Measurements from ENCODE around the gene OPHN1.

OPHN1 gene

GRCh38 chrX:68048774-68049173 is 384.5 kb downstream of the OPHN1 start:
- POLR2A ChIA-PET (ENCODE audit: low non-redundant PET): no interaction called here

GRCh38 chrX:68045008-68045577 is 388.2 kb downstream of the OPHN1 start:
- no peak for TF ChIP-seq CTCF (conservative IDR thresholded peaks at IDR 0.05; ENCODE audit: low read depth)
- CTCF ChIA-PET: no interaction called here
- no peak for DNase-seq (ENCODE audit: low spot score)
- no peak overlapping the region for H3K27ac ChIP-seq
- POLR2A ChIA-PET (ENCODE audit: low non-redundant PET): no interaction called here

More at GRCh38 chrX:68048774-68049173, 384.5 kb downstream of the OPHN1 start:
- no peak for DNase-seq (ENCODE audit: low spot score)
- CTCF ChIA-PET: interaction anchor here (0.6 kb wide), 1 partner anchor 24 kb away, joined by 3 read pairs; no protein-coding TSS in a partner anchor
- H3K27ac ChIP-seq: no peak overlapping the region
- TF ChIP-seq CTCF (conservative IDR thresholded peaks at IDR 0.05; ENCODE audit: low read depth): no peak

GRCh38 chrX:68043713-68044438 is 389.4 kb downstream of the OPHN1 start:
- H3K27ac ChIP-seq: no peak overlapping the region
- ChIA-PET POLR2A (ENCODE audit: low non-redundant PET) (no interaction called here), CTCF (no interaction called here)
- DNase-seq (ENCODE audit: low spot score): no peak
- TF ChIP-seq CTCF (conservative IDR thresholded peaks at IDR 0.05; ENCODE audit: low read depth): no peak

- no peak overlapping the region for H3K27ac ChIP-seq
- ChIA-PET POLR2A (ENCODE audit: low non-redundant PET) (no interaction called here), CTCF (no interaction called here)
- DNase-seq (ENCODE audit: low spot score): no peak
- TF ChIP-seq CTCF (conservative IDR thresholded peaks at IDR 0.05; ENCODE audit: low read depth): no peak
Observed at GRCh38 chrX:68041110-68041509, 392.2 kb downstream of the OPHN1 start.

- POLR2A ChIA-PET (ENCODE audit: low non-redundant PET): no interaction called here
- CTCF ChIA-PET: interaction anchor here (0.6 kb wide), 1 partner anchor 114 kb away, joined by 3 read pairs; no protein-coding TSS in a partner anchor
- no peak for DNase-seq (ENCODE audit: low spot score)
- H3K27ac ChIP-seq: no peak overlapping the region
- TF ChIP-seq CTCF (conservative IDR thresholded peaks at IDR 0.05; ENCODE audit: low read depth): no peak
Observed at GRCh38 chrX:68018248-68019203, 414.8 kb downstream of the OPHN1 start.

GRCh38 chrX:67998540-67998939 is 434.8 kb downstream of the OPHN1 start:
- ChIA-PET CTCF (no interaction called here), POLR2A (ENCODE audit: low non-redundant PET) (no interaction called here)
- H3K27ac ChIP-seq: no peak overlapping the region
- TF ChIP-seq CTCF (conservative IDR thresholded peaks at IDR 0.05; ENCODE audit: low read depth): no peak
- DNase-seq (ENCODE audit: low spot score): no peak

Data from RWPE1 (cell line).